ENCODE data around the gene NFIX.
"Not testable (repeated sequence)": the region's sequence is repeated elsewhere in the genome, so short reads cannot be mapped to it uniquely, and the experiment has no call there.

The NFIX gene

DNA sequence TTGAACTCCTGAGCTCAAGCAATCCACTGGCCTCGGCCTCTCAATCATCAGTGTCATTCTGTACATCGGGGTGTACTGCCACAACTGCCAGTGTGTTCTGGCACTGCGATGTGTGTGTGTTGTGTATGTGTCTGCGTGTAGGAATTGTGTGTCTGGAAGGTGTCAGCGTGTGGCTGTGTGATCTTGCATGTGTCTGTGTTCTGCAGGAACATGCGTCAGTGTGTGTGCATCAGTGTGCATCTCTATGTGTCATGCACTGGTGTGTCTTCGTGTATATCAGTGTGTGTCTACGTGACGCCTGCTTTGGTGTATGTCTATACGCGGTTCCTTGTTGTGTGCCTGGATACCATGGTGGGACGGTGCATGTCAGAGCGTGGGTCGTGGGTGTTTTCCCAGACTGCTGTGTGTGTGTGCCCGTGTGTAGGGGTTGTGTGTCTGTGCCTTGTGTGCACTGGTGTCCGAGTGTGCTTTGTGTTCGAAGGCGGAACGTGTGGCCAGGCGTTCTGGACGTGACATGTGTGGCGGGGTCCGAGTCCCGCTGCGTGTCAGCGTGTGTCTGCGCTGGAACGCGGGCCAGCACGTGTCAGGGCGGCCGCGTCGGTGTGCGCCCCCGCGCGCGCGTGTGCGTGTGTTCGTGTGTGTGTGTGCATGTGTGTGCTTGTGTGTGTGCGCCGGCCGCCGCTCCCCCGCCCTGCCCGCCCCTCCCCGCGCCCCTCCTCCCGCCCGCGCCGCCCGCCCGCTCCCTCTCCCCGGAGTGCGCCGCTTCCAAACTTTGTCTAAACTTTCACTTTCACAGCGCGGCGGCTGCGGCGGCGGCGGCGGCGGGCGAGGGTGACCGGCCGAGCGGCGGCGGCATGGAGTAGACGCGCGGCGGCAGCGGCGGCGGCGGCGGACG lies at the start of gene NFIX:
TSS of gene NFIX (plus strand) at position 775 of the 895 bp plus-strand sequence. CDS start 363 bp downstream, outside the sequence.
- DNase-seq (ENCODE audit: low read depth, low spot score) = no peak
- peak within 1 kb of the TSS; percentile 39 for H3K27ac ChIP-seq

DNA sequence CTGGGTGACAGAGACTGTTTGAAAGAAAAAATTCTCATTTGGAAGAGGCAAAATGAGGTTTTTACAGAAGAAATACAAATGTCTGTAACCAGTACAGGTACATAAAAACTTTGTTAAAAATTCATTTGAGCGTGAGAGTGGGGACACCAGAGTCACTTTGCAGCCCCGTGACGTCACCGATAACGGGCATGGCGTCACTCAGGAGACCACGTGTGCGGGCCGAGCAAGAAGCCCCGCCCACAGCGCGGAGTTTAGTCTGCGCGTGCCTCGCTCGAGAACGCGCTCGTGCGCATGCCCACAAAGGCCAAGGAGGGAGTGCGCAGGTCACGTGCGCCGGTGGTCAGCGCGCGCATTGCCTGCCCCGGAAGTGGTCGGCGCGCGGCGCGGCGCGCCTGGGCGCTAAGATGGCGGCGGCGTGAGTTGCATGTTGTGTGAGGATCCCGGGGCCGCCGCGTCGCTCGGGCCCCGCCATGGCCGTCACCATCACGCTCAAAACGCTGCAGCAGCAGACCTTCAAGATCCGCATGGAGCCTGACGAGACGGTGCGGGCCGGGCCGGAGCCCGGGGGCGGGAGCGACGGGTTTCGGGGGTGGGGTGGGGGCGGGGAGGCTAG lies 49.7 kb upstream of the NFIX start, which contains the start of gene RAD23A:
TSS of gene RAD23A (plus strand) at position 384 of the 613 bp plus-strand sequence. CDS start at position 471, 87 bp downstream.
- H3K27ac ChIP-seq = peak within 1 kb of the TSS; percentile 95

DNA sequence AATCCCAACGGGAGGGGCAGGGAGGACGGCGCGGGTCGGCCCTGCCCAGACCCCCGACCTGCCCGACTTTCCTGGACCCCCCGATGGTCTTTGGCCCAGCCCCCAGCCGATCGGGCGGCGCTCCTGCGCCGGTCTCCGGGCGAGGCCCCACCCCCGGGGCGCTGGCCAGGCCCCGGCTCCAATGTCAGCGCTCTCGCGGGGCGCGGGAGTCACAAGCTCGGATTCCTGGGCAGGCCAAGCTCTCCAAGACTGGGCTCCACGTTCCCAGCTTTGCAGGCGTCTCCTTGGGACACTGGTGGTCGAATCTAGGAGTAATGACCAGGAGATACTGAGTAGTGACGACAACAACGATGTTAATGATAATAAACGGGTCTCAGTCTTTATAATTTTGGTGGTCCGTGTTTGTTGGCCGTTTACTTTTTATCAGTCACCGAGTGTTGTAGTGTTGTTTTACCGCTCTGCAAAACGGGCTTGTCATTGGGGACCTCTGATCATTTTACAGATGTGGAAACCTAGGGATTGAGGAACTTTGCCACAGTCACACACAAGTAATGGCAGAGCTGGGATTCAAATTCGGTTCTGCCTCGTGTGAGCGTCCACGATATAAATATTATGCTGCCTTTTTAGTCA lies 49.1 kb upstream of the NFIX start:
- DNase-seq (ENCODE audit: low read depth, low spot score) = no peak
- H3K27ac ChIP-seq = peak overlapping the region; percentile 95

More for the DNA sequence above, 49.7 kb upstream of the NFIX start, which contains the start of gene RAD23A:
- peak; percentile 90 for DNase-seq (ENCODE audit: low read depth, low spot score)

GRCh38 chr19:12946731-12947496 lies 48.4 kb upstream of the NFIX start:
- H3K27ac ChIP-seq = peak overlapping the region; percentile 95
- no peak for DNase-seq (ENCODE audit: low read depth, low spot score)

- no peak for DNase-seq (ENCODE audit: low read depth, low spot score)
- no peak overlapping the region for H3K27ac ChIP-seq
Observed at GRCh38 chr19:12947702-12948611, 47.3 kb upstream of the NFIX start.

- no peak for DNase-seq (ENCODE audit: low read depth, low spot score)
- H3K27ac ChIP-seq = no peak overlapping the region
Observed at GRCh38 chr19:12948612-12949362, 46.5 kb upstream of the NFIX start.

GRCh38 chr19:12949363-12950283 lies 45.7 kb upstream of the NFIX start:
- H3K27ac ChIP-seq = no peak overlapping the region
- no peak for DNase-seq (ENCODE audit: low read depth, low spot score)

DNA sequence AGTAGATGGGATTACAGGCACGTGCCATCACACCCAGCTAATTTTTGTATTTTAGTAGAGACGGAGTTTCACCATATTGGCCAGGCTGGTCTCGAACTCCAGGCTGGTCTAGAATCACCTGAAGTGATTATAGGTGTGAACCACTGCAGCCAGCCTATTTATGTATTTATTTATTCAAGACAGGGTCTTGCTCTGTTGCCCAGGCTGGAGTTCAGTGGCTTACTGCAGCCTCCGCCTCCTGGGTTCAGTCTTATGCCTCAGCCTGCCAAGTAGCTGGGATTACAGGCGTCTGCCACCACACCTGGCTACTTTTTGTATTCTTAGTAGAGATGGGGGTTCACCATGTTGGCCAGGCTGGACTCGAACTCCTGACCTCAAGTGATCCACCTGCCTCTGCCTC lies 43.2 kb upstream of the NFIX start:
- DNase-seq (ENCODE audit: low read depth, low spot score) = not testable (repeated sequence)
- peak overlapping the region; percentile 80 for H3K27ac ChIP-seq

GRCh38 chr19:12952488-12953137 lies 42.7 kb upstream of the NFIX start:
- DNase-seq (ENCODE audit: low read depth, low spot score) = no peak
- peak overlapping the region; percentile 80 for H3K27ac ChIP-seq

GRCh38 chr19:12953138-12953798 lies 42.0 kb upstream of the NFIX start:
- no peak for DNase-seq (ENCODE audit: low read depth, low spot score)
- H3K27ac ChIP-seq = peak overlapping the region; percentile 80

GRCh38 chr19:12953799-12954611 lies 41.3 kb upstream of the NFIX start:
- peak overlapping the region; percentile 80 for H3K27ac ChIP-seq
- no peak for DNase-seq (ENCODE audit: low read depth, low spot score)

GRCh38 chr19:12954612-12954962 lies 40.7 kb upstream of the NFIX start:
- peak overlapping the region; percentile 80 for H3K27ac ChIP-seq
- no peak for DNase-seq (ENCODE audit: low read depth, low spot score)

DNA sequence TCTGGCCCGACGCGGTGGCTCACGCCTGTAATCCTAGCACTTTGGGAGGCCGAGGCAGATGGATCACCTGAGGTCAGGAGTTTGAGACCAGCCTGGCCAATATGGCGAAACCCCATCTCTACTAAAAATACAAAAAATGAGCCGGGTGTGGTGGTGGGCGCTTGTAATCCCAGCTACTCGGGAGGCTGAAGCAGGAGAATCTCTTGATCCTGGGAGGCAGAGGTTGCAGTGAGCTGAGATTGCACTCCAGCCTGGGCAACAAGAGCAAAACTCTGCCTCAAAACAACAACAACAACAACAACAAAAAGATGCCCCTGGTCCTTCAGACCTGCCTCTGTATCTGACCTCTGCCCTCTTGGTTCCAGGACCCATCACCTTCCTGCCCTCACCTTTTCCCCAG lies 39.7 kb upstream of the NFIX start:
- DNase-seq (ENCODE audit: low read depth, low spot score) = not testable (repeated sequence)
- peak overlapping the region; percentile 80 for H3K27ac ChIP-seq

DNA sequence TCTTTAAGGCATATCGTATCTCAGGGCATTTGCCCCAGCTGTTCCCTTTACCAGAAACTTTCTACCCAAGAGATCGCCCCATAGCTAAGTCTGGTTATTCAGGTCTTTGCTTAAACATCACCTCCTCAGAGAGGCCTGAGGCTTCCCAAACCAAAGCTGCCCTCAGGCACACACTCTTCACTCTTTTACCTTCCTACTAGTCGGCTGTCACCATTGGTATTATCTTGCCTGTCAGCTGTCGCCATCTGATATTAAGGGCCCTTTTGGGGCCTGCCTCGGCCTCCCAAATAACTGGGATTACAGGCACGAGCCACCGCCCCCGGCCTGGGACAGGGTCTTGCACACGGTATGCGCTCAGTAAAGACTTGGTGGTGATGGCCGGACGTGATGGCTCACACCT lies 39.3 kb upstream of the NFIX start:
- no peak for DNase-seq (ENCODE audit: low read depth, low spot score)
- H3K27ac ChIP-seq = peak overlapping the region; percentile 80
